Ovary (tissue), 3 donors: ENCODE results near the gene REG3A.

Experiments
- CTCF ChIP-seq, 3 donors: fragments of 450-650 bp in 2 of 3; fragments of 200-600 bp in 1 of 3; IDR thresholded peaks; one replicate each; pipeline versions ENCODE4 v1.5.1 to v1.8.0; 2016 to 2022; ENCODE audit warnings: antibody characterized with exemption in 3 of 3, mild to moderate bottlenecking in 1 of 3
- EP300 ChIP-seq: sonication (generic); formaldehyde crosslinking; IDR thresholded peaks from one replicate; pipeline ENCODE4 v1.6.1; 2017; ENCODE audit warnings: antibody characterized with exemption
- donor health status: DM: no; HTN: no; CAD: no.

- TF ChIP-seq CTCF (IDR thresholded peaks at IDR 0.05) (no peak), EP300 (no peak)
Observed at GRCh38 chr2:79131687-79132086, 27.9 kb downstream of the REG3A start.
